IMR-90 (cell line): ENCODE results near the gene FMR1. TPM values are rescaled to one million over a fixed set of nuclear protein-coding genes. Genes with fewer than 3 reads are reported as not detected.
A peak's percentile ranks its signal among the peaks of the same experiment; 100 is the strongest.

Source experiments
- CHD1 ChIP-seq: IDR thresholded peaks from 2 replicates; pipeline ENCODE4 v1.6.1; 2012; ENCODE audit warnings: low read depth, low read length, improper control_type of control experiment
- ELK1 ChIP-seq: fragments of 150-350 bp; IDR thresholded peaks from 2 replicates; pipeline ENCODE4 v1.6.1; 2016; ENCODE audit warnings: low read depth, mild to moderate bottlenecking, low read length, moderate library complexity, borderline replicate concordance
- FOS ChIP-seq: fragments of 150-350 bp; IDR thresholded peaks from 2 replicates; pipeline ENCODE4 v1.6.1; 2016; ENCODE audit warnings: low read depth, low read length
- RFX5 ChIP-seq: IDR thresholded peaks from 2 replicates; pipeline ENCODE4 v1.8.0; 2012; ENCODE audit warnings: low read depth, mild to moderate bottlenecking, low read length, moderate library complexity
- SMC3 ChIP-seq: fragments of 150-350 bp; IDR thresholded peaks from 2 replicates; pipeline ENCODE4 v1.6.1; 2016; ENCODE audit warnings: low read depth, mild to moderate bottlenecking, antibody characterized with exemption, low read length, moderate library complexity
- polyA plus RNA-seq, 3 experiments: library from polyadenylated mRNA; depleted of rRNA; stranded (reverse); fragments of >200 nt; gene quantifications; 2 replicates each; pipeline ENCODE4 v1.2.3, GENCODE V29; 2012; ENCODE audit warnings: low replicate concordance in 1 of 3
- total RNA-seq: library from RNA; depleted of rRNA; stranded (reverse); fragments of >200 nt; gene quantifications from 2 replicates; pipeline ENCODE4 v1.2.3, GENCODE V29; 2012

FMR1 gene
- total and polyA plus RNA-seq, 2 of the 4 experiments (the other 2 are of a cell fraction), result 12.2 to 17.6 TPM

- no peak for TF ChIP-seq ELK1
- TF ChIP-seq CHD1, result no peak
- 0 out of 2 replicates have a peak, but pooled peaks have one; percentile 7 for TF ChIP-seq FOS
- no peak for TF ChIP-seq RFX5
- no peak for TF ChIP-seq SMC3
These were observed at the start of gene FMR1 (continued) for GRCh38 chrX:147911192-147912022.
